ENCODE data around the gene KRTAP12-2.
"Not testable (repeated sequence)": the region's sequence is repeated elsewhere in the genome, so short reads cannot be mapped to it uniquely, and the experiment has no call there.

The KRTAP12-2 gene

DNA sequence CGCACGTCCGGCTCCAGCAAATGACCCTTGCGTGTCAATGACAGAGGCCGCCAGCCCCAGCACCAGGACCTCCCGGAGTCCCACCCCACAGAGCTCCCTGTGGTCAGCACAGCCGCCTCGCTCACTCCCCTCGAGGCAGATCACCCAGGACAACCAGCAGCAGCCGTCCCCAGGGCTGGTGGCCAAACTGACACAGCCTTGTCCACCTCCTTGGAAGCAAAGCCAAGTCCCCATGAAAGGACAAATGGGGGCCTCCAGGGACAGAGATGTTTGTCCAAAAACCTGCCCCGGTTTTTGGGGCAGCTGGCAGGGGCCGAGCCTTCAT is 27.4 kb downstream of the KRTAP12-2 start:
- Mint-ChIP-seq H3K36me3 (ENCODE audit: low read depth) (peaks cover 2% of the 10 kb centered on the region), H3K27ac (no peak overlapping the region), H3K4me3 (no peak overlapping the region), H3K9me3 (peaks cover 30% of the 10 kb centered on the region), H3K4me1 (ENCODE audit: low read depth) (no peaks in the 10 kb centered on the region), H3K27me3 (peaks cover 9% of the 10 kb centered on the region)
- no peak for DNase-seq

DNA sequence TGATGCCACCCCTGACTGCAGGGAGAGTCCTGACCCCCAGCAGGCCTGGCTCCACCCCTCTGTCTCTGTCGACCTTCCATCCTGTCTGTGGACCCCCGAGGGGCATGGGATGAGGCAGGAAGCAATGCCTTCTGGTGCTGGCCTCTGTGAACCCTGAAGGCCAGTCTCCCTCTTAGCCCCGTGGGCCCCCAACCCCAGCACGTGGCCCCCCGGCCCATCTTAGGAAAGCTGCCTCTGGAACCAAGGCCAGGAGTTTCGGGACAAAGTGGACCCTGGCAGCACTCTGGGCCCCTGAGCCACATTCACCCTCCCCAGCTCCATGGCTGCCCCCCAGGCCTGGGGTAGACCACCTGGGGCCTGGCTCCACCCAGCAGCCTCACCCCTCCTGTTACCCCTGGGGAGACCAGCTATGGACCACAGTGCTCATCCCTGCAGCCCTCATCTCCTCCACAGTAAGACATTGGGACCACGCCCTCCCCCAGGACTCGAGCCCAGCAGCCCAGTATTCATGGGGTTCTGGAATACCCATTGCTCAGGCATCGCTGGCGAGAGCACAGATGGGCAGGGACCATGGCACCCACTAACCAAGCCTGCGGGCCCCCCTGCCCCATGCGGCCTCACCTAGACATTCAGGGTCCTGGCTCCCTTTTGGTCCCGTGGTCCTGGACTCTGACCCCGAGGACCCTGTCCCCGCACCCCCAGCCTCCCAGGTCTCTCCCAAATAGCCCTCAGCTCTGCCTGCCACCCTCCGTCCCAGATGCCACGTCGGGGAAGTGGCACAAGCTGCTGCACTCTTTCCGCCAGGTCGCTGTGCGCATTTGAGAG is 28.0 kb downstream of the KRTAP12-2 start:
- peaks cover 24% of the 10 kb centered on the region for H3K9me3 Mint-ChIP-seq
- not testable (repeated sequence) for H3K4me1 Mint-ChIP-seq (ENCODE audit: low read depth); DNase-seq; H3K27ac Mint-ChIP-seq; H3K27me3 Mint-ChIP-seq; H3K36me3 Mint-ChIP-seq (ENCODE audit: low read depth); H3K4me3 Mint-ChIP-seq

DNA sequence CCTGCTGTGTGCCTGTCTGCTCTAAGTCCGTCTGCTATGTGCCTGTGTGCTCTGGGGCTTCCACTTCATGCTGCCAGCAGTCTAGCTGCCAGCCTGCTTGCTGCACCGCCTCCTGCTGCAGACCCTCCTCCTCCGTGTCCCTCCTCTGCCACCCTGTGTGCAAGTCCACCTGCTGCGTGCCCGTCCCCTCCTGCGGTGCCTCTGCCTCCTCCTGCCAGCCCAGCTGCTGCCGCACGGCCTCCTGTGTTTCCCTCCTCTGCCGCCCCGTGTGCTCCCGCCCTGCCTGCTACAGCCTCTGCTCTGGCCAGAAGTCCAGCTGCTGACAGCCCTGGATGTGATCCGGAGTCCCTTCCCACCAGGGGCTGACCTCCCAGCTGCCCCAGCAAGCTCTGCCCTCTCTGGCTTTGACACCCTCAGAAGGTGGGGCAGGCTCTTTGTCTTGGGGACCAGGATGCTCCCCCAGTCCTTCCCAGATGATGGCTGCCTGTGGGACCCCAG is 28.8 kb downstream of the KRTAP12-2 start:
- not testable (repeated sequence) for H3K4me3 Mint-ChIP-seq; H3K27ac Mint-ChIP-seq; DNase-seq; H3K27me3 Mint-ChIP-seq; H3K4me1 Mint-ChIP-seq (ENCODE audit: low read depth); H3K36me3 Mint-ChIP-seq (ENCODE audit: low read depth)
- peaks cover 20% of the 10 kb centered on the region for H3K9me3 Mint-ChIP-seq

DNA sequence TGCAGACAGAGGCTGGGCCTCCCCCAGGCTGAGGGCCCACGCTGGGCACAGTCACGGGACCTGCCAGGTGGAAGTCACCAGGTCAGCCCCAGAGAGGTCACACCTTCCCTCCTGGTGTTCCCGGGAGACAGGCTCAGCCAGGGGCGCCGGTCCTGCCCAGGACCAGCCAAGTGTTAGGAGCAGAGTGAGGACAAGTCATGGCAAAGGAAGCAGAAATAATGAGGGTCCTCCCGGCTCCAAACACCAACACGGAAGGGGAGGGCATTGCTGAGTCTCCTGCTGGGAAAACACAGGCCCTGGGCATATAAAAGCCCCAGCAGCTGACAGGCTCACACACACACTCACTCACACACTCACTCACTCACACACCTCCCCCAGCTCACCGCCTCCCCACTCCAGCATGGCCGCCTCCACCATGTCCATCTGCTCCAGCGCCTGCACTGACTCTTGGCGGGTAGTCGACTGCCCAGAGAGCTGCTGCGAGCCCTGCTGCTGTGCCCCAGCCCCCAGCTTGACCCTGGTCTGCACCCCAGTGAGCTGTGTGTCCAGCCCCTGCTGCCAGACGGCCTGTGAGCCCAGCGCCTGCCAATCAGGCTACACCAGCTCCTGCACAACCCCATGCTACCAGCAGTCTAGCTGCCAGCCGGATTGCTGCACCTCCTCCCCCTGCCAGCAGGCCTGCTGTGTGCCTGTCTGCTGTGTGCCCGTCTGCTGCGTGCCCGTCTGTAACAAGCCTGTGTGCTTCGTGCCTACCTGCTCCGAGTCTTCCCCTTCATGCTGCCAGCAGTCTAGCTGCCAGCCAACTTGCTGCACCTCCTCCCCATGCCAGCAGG is 29.5 kb downstream of the KRTAP12-2 start, which contains the start of gene KRTAP10-10:
Gene KRTAP10-10 (plus strand): TSS at position 339 of the 833 bp plus-strand sequence. CDS start 62 bp downstream, at position 401.
- Mint-ChIP-seq H3K9me3 (peaks cover 19% of the 10 kb centered on the region), H3K4me1 (ENCODE audit: low read depth) (no peaks in the 10 kb centered on the region), H3K36me3 (ENCODE audit: low read depth) (no peaks in the 10 kb centered on the region), H3K27ac (no peak within 1 kb of the TSS), H3K27me3 (peaks cover 9% of the 10 kb centered on the region), H3K4me3 (no peak within 1 kb of the TSS)
- DNase-seq, result no peak

DNA sequence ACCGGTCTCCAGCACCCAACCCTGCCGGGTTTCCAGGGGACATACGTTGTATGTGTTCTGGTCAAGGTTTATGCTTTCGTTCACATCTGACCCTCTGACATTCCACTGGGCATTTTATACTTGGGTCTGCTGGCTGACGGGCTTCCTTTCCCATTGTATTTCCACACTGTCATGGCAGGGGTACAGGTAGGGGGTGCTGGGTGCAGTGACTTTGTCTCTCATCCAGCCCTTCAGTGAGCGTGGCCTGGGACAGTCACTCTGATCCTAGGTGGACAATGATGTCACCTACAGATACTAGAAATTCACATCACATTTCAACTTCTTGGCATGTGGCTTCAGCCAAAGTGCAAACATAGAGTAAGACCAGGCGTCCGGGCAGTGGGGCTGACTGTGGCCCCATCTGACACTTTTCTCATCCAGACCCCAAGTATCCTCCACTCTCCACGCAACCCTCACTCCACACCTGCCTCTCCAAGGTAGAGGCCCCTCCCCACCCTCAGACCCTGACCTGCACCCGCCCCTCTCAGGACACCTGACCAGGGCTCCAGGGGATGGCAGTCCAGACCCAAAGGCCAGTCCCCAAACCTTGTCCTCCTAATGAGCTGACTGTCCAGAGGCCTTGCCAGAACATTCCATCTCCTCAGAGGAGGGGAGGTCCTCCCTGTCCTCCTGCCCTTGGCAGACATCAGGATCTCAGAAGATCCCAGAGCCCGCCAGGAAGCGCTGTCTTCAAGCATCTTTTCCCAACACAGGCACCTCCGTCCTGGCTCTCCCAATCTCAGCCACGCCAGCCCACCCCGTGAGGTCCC is 30.3 kb downstream of the KRTAP12-2 start:
- no peaks in the 10 kb centered on the region for H3K36me3 Mint-ChIP-seq (ENCODE audit: low read depth)
- H3K4me3 Mint-ChIP-seq, result no peak overlapping the region
- peaks cover 22% of the 10 kb centered on the region for H3K9me3 Mint-ChIP-seq
- no peak for DNase-seq
- H3K4me1 Mint-ChIP-seq (ENCODE audit: low read depth), result no peaks in the 10 kb centered on the region
- H3K27me3 Mint-ChIP-seq, result peaks cover 9% of the 10 kb centered on the region
- H3K27ac Mint-ChIP-seq, result no peak overlapping the region

DNA sequence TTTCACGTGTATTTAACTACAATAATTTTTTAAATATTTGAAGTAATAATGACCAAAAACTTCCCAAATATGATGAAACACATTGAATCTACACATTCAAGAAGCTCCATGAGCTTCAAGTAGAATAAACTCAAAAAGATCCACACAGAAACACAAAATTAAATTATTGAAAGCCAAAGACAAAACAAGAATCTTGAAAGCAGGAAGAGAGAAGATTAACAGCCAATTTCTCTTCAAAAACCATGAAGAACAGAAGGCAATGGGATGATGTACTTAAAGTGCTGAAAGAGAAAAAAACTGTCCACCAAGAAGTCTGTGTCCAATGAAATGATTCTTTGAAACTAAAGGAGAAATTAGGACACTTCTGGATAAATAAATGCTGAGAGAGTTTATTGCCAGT is 34.7 kb downstream of the KRTAP12-2 start:
- Mint-ChIP-seq H3K36me3 (ENCODE audit: low read depth) (peaks cover 3% of the 10 kb centered on the region), H3K27me3 (no peaks in the 10 kb centered on the region), H3K27ac (no peak overlapping the region), H3K9me3 (peaks cover 28% of the 10 kb centered on the region), H3K4me1 (ENCODE audit: low read depth) (peaks cover 18% of the 10 kb centered on the region), H3K4me3 (no peak overlapping the region)
- no peak for DNase-seq

DNA sequence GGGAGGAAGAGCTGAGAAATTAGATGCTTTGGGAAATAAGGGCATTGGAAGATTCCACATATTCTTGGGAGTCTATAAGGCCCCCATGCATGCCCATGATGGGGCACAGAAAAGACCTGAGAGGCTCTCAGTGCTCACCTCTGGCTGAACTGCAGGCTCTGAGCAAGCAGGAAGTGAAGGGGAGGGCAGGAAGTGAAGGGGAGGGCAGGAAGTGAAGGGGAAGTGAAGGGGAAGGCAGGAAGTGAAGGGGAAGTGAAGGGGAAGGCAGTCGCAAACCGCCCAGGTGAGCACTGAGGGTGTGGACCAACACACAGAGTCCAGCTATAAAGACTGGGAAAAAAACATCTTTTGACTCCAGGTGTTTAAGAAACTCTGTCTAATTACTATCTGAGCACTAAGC is 36.3 kb downstream of the KRTAP12-2 start:
- Mint-ChIP-seq H3K4me1 (ENCODE audit: low read depth) (peaks cover 20% of the 10 kb centered on the region), H3K27ac (peak overlapping the region; percentile 66), H3K4me3 (no peak overlapping the region), H3K27me3 (no peaks in the 10 kb centered on the region), H3K36me3 (ENCODE audit: low read depth) (peaks cover 3% of the 10 kb centered on the region), H3K9me3 (peaks cover 28% of the 10 kb centered on the region)
- DNase-seq, result peak; percentile 28

DNA sequence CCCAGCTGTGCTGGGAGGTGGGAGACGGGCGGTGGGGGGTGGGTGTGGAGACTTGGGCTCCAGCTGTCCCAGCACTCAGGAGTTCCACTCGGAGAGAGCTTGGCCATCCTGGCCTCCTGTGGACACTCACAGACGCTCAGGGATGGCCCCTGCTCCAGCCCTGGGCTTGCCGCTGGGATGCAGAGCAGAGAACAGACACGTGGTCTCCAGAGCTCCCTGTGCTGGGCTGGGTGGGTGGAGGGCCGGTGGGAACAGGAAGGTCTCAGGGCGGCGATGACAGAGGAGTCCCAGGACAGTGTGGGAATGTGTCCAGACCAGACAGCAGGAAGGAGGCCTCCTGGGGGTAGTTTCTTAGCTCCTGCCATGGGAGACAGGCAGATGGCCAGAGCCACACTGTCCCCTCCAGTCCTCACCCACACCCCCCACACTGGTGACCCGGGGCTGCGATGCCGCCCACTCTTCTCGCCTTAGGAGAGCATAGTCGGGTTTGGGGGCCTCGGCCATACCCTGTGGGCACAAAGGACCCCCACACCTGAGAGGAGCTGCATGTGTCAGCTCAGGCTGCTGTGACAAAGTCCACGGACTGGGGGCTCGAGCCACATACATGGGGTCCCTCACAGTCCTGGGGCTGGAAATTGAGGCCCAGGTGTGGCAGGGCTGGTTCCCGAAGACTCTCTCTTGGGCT is 37.9 kb downstream of the KRTAP12-2 start:
- H3K4me1 Mint-ChIP-seq (ENCODE audit: low read depth), result peaks cover 20% of the 10 kb centered on the region
- H3K27me3 Mint-ChIP-seq, result no peaks in the 10 kb centered on the region
- DNase-seq, result no peak
- no peak overlapping the region for H3K4me3 Mint-ChIP-seq
- peaks cover 41% of the 10 kb centered on the region for H3K9me3 Mint-ChIP-seq
- H3K27ac Mint-ChIP-seq, result no peak overlapping the region
- peaks cover 3% of the 10 kb centered on the region for H3K36me3 Mint-ChIP-seq (ENCODE audit: low read depth)

DNA sequence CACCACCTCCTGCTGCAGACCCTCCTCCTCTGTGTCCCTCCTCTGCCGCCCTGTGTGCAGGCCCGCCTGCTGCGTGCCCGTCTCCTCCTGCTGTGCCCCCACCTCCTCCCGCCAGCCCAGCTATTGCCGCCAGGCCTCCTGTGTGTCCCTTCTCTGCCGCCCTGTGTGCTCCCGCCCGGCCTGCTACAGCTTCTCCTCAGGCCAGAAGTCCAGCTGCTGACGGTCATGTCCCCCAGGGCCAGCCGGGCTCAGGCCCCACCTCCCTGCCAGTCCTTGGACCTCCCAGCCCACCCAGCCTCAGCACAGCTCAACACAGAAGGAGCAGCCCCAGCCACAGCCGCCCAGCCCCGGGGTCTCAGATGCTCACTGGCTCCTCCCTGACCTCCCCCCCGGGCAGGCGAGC is 38.9 kb downstream of the KRTAP12-2 start:
- H3K36me3 Mint-ChIP-seq (ENCODE audit: low read depth); H3K27me3 Mint-ChIP-seq; DNase-seq; H3K4me3 Mint-ChIP-seq; H3K27ac Mint-ChIP-seq: not testable (repeated sequence)
- Mint-ChIP-seq H3K9me3 (peaks cover 47% of the 10 kb centered on the region), H3K4me1 (ENCODE audit: low read depth) (peaks cover 20% of the 10 kb centered on the region)

DNA sequence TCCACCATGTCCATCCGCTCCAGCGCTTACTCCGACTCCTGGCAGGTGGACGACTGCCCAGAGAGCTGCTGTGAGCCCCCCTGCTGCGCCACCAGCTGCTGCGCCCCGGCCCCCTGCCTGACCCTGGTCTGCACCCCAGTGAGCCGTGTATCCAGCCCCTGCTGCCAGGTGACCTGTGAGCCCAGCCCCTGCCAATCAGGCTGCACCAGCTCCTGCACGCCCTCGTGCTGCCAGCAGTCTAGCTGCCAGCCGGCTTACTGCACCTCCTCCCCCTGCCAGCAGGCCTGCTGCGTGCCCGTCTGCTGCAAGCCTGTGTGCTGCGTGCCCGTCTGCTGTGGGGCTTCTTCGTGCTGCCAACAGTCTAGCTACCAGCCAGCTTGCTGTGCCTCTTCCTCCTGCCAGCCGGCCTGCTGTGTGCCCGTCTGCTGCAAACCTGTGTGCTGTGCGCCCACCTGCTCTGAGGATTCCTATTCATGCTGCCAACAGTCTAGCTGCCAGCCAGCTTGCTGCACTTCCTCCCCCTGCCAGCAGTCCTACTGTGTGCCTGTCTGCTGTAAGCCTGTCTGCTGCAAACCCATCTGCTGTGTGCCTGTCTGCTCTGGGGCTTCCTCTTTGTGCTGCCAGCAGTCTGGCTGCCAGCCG is 39.4 kb downstream of the KRTAP12-2 start:
- not testable (repeated sequence) for H3K27me3 Mint-ChIP-seq; DNase-seq; H3K36me3 Mint-ChIP-seq (ENCODE audit: low read depth); H3K27ac Mint-ChIP-seq; H3K4me3 Mint-ChIP-seq
- Mint-ChIP-seq H3K4me1 (ENCODE audit: low read depth) (peaks cover 20% of the 10 kb centered on the region), H3K9me3 (peaks cover 51% of the 10 kb centered on the region)

DNA sequence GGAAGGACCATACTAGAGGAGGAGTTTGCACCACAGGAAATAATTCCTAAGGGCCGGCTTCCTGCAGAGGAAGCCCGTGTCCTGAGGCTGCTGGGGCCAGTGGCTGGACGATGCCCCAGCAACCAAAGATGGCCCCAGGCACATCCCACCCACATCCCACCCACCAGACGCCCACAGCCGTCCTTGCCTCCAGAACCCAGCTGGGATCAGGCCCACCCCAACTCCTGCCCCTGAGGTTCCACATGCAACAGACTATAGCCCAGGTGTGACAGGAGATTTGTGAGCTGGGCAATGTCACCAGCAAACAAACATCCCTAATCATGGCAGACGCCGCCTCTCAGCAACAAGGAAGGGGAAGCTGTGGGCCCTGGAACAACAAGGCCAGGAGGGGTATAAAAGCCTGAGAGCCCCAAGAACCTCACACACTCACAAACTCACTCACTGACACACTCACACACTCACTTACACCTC is 40.0 kb downstream of the KRTAP12-2 start, which contains the start of gene KRTAP10-9:
Gene KRTAP10-9 (plus strand): TSS at position 421 of the 471 bp plus-strand sequence. CDS start 79 bp downstream, outside the sequence.
- peaks cover 50% of the 10 kb centered on the region for H3K9me3 Mint-ChIP-seq
- H3K27ac Mint-ChIP-seq, result no peak within 1 kb of the TSS
- no peak within 1 kb of the TSS for H3K4me3 Mint-ChIP-seq
- peak; percentile 15 for DNase-seq
- peaks cover 3% of the 10 kb centered on the region for H3K36me3 Mint-ChIP-seq (ENCODE audit: low read depth)
- H3K27me3 Mint-ChIP-seq, result no peaks in the 10 kb centered on the region
- H3K4me1 Mint-ChIP-seq (ENCODE audit: low read depth), result peaks cover 20% of the 10 kb centered on the region

DNA sequence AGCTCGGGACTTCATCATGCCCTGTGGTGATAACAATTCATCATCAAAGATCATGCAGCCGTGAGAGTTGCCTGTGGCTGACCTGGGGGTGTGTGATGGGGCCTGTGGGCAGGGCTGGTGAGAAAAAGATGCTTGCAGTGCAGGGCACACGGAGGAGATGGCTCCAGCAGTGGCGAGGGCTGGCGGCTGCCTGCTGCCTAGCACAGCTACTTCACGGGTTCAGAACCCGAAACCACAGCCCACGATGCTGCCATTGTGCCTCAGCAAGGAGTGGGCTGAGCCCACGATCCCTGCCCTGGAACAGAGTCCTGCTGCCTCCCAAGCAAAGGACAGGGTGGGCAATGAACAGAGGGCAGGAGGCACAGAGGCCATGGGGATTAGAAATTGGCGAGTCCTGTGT is 40.5 kb downstream of the KRTAP12-2 start:
- peaks cover 20% of the 10 kb centered on the region for H3K4me1 Mint-ChIP-seq (ENCODE audit: low read depth)

DNA sequence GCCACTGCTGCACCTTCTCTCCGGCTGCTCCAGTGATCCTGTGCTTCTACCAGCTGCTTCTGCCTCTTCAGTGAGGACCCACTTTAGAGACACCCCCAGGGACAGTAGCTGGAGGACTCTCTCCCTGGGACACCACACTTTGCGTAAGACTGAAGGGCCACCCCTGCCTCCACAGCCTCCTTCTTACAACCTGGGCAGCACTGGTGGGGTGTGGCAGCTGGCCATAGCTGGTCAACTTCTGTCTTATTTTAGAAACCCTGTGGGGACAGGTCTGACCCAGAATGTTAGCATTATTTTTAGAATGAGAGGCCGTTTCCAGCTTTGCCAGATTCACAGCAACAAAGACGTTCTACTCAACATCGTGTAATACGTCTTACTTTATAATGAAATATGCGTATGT is 41.0 kb downstream of the KRTAP12-2 start:
- Mint-ChIP-seq H3K4me1 (ENCODE audit: low read depth) (peaks cover 20% of the 10 kb centered on the region), H3K27me3 (no peaks in the 10 kb centered on the region), H3K27ac (no peak overlapping the region), H3K9me3 (peaks cover 46% of the 10 kb centered on the region), H3K4me3 (no peak overlapping the region), H3K36me3 (ENCODE audit: low read depth) (peaks cover 2% of the 10 kb centered on the region)
- no peak for DNase-seq

More for the DNA sequence above, 40.5 kb downstream of the KRTAP12-2 start:
- no peak overlapping the region for H3K27ac Mint-ChIP-seq
- peaks cover 3% of the 10 kb centered on the region for H3K36me3 Mint-ChIP-seq (ENCODE audit: low read depth)
- no peaks in the 10 kb centered on the region for H3K27me3 Mint-ChIP-seq
- H3K9me3 Mint-ChIP-seq, result peaks cover 49% of the 10 kb centered on the region
- H3K4me3 Mint-ChIP-seq, result no peak overlapping the region
- peak; percentile 27 for DNase-seq
